ENCODE data around the gene KIAA1328. TPM values are rescaled to one million over a fixed set of nuclear protein-coding genes. Genes with fewer than 3 reads are reported as not detected.

Gene KIAA1328
- total RNA-seq, 1 donor from 2014 or later = 11.6 TPM

DNA sequence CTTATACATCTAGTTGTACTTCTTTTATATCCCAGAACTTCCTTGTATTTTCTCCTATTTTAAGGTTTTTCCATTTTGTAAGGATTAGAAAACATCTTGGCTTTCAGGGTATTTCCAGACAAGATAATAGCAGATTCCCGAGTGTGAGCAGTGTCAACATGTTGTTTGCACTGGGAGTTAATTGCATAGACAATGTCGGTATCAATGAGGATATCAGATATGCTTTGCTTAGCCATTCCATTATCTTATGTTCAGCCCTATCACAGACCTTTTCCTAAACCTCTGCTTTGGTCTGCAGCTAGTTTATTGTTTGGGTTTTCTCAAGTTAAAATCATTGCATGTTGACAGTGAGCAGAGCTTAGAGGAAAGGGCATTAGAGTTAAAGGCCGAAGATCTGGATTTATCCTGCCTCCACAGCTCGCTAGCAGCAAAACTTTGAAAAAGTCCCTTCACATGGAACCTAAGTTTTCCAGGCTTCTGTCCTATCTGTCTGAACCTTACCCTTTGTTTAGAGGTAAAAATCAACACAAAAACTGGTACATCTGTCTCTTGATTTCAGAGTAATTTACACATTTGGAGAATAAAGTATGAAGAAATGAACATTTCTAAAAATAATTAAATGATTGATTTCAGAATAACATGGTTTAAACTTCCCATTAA, 355.4 kb downstream of the KIAA1328 start:
- Mint-ChIP-seq H3K36me3 (no peaks in the 10 kb centered on the region), H3K27ac (no peak overlapping the region), H3K4me3 (no peak overlapping the region), H3K4me1 (ENCODE audit: unreplicated experiment) (no peaks in the 10 kb centered on the region), H3K27me3 (peaks cover 10% of the 10 kb centered on the region), H3K9me3 (no peaks in the 10 kb centered on the region)
- no peak for DNase-seq (ENCODE audit: extremely low spot score, unreplicated experiment)
- TF ChIP-seq, protein P1, sequence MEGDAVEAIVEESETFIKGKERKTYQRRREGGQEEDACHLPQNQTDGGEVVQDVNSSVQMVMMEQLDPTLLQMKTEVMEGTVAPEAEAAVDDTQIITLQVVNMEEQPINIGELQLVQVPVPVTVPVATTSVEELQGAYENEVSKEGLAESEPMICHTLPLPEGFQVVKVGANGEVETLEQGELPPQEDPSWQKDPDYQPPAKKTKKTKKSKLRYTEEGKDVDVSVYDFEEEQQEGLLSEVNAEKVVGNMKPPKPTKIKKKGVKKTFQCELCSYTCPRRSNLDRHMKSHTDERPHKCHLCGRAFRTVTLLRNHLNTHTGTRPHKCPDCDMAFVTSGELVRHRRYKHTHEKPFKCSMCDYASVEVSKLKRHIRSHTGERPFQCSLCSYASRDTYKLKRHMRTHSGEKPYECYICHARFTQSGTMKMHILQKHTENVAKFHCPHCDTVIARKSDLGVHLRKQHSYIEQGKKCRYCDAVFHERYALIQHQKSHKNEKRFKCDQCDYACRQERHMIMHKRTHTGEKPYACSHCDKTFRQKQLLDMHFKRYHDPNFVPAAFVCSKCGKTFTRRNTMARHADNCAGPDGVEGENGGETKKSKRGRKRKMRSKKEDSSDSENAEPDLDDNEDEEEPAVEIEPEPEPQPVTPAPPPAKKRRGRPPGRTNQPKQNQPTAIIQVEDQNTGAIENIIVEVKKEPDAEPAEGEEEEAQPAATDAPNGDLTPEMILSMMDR (conservative IDR thresholded peaks at IDR 0.05) = no peak

DNA sequence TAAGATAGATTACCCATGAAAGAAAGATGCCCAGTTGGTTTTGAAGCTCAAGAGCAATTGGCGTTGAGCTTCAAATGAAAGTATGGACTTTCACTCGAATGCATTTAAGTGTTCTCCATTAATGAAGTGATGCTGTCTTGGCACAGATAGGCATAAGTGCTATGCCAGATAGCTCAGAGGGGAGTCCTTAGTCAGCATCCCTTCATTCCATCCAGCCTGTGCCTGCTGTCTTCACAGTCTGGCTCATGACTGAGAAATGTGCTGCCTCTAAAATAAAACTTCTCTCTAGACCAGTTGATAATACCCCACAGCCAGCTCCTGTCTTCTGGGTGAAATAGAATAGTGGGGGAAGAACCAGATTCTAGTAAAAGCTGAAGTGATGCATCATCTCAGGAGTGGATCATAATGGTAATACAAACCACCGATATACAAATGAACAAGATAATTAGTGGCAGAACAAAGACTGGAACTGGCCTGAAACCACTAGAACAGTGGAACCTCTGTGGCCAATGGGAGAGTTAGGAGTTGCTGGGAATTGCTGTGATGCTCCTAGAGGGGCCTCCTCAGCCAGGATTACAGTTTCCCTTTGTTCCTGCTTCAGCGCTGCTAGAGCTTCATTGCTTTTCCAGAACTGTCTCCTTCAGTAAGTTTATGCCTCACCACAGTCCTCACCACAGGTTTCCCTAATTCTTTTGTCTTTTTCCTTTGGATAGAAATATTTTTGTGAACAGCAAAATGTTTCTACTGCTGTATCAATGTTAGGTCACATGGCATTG, 359.3 kb downstream of the KIAA1328 start:
- TF ChIP-seq, protein P1 (conservative IDR thresholded peaks at IDR 0.05) = no peak
- Mint-ChIP-seq H3K27me3 (peaks cover 10% of the 10 kb centered on the region), H3K4me1 (ENCODE audit: unreplicated experiment) (no peaks in the 10 kb centered on the region), H3K36me3 (no peaks in the 10 kb centered on the region), H3K4me3 (no peak overlapping the region), H3K27ac (no peak overlapping the region), H3K9me3 (no peaks in the 10 kb centered on the region)
- no peak for DNase-seq (ENCODE audit: extremely low spot score, unreplicated experiment)

DNA sequence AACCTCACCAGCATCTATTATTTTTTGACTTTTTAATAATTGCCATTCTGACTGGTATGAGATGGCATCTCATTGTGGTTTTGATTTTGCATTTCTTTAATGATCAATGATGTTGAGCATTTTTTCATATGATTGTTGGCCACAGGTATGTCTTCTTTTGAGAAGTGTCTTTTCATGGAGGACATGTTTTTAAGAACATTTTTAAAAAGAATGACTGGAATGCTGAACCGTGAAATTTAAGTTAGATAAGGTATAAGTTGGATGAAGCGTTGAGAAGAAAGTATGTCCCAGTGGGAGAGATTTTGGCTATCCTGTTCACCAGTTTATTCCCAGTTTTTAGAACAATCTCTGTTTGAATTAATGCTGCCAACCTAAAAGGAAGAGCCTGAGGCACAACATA, 370.8 kb downstream of the KIAA1328 start:
- H3K9me3 Mint-ChIP-seq = no peaks in the 10 kb centered on the region
- TF ChIP-seq, protein P1 (conservative IDR thresholded peaks at IDR 0.05) = no peak
- H3K4me1 Mint-ChIP-seq (ENCODE audit: unreplicated experiment) = no peaks in the 10 kb centered on the region
- no peaks in the 10 kb centered on the region for H3K27me3 Mint-ChIP-seq
- H3K27ac Mint-ChIP-seq = no peak overlapping the region
- no peak overlapping the region for H3K4me3 Mint-ChIP-seq
- no peak for DNase-seq (ENCODE audit: extremely low spot score, unreplicated experiment)
- no peaks in the 10 kb centered on the region for H3K36me3 Mint-ChIP-seq

DNA sequence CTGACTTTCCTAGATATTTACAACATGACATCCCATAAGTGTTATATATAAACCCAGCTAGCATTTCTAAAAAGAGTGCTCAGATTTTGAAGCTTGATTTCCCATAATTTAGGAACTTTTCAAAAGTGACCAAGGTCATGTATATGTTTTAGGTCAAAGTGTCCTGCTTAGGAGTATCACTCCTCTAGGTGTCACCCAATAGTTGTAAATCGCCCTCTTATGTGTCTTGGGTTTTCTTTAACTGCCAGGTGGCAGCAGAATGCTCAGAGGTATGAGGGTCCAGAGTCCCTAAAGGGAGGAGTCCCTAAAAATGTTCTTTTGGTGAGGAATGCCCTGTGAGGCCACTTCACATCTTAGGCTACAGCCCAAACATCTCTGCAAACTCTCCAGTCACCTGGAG, 378.4 kb downstream of the KIAA1328 start:
- no peak for DNase-seq (ENCODE audit: extremely low spot score, unreplicated experiment)
- H3K4me1 Mint-ChIP-seq (ENCODE audit: unreplicated experiment) = no peaks in the 10 kb centered on the region

DNA sequence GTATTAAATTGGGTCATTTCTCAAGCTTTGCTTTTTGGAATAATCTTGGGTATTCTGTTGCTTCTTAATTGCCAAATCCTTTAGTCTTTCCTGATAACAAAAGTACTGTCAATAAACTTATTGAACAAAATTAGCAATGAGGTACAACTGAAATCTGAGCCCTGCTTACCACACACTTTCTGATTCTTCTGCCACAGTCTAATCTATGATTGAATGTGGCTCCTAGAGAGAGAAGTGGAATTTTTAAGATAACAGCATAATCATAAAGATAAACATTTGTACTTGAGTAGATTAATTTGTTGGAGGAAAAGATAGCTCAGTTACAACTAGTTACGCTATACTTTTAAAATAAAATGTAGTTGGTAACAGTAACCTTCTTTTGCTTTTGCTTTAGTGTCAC, 381.9 kb downstream of the KIAA1328 start:
- TF ChIP-seq, protein P1 (conservative IDR thresholded peaks at IDR 0.05) = no peak
- Mint-ChIP-seq H3K36me3 (no peaks in the 10 kb centered on the region), H3K4me3 (no peak overlapping the region), H3K9me3 (no peaks in the 10 kb centered on the region), H3K4me1 (ENCODE audit: unreplicated experiment) (no peaks in the 10 kb centered on the region), H3K27ac (no peak overlapping the region), H3K27me3 (no peaks in the 10 kb centered on the region)
- no peak for DNase-seq (ENCODE audit: extremely low spot score, unreplicated experiment)

More for the DNA sequence above, 378.4 kb downstream of the KIAA1328 start:
- TF ChIP-seq, protein P1 (conservative IDR thresholded peaks at IDR 0.05) = no peak
- Mint-ChIP-seq H3K27me3 (no peaks in the 10 kb centered on the region), H3K4me3 (no peak overlapping the region), H3K9me3 (no peaks in the 10 kb centered on the region), H3K27ac (no peak overlapping the region), H3K36me3 (no peaks in the 10 kb centered on the region)
